Endothelial cell of umbilical vein (primary cell): Measurements from ENCODE around the gene RANBP3L. TPM values are rescaled to one million over a fixed set of nuclear protein-coding genes. Genes with fewer than 3 reads are reported as not detected.

Experiments
- BruUV-seq: library from RNA; stranded (reverse); fragments of 400-500 nt; replicated peaks from 2 replicates; lab custom pipeline; 2021; lab: Mats Ljungman, UMichigan
- CTCF ChIA-PET: fragments of 300-600, 350-600 bp; sonication (Branson Sonifier 250); formaldehyde crosslinking; loops from one replicate; lab custom pipeline; 2021; ENCODE audit warnings: antibody characterized with exemption, inconsistent platforms; lab: Charles Lee
- POLR2A ChIA-PET: fragments of 300-600, 350-600 bp; sonication (Branson Sonifier 250); formaldehyde crosslinking; loops from one replicate; lab custom pipeline; 2021; ENCODE audit warnings: antibody characterized with exemption, inconsistent platforms; lab: Charles Lee
- DNase-seq: peaks from one replicate; pipeline ENCODE4 v3.0.0-alpha.2; 2011; ENCODE audit warnings: low read depth, low spot score
- FAIRE-seq: peaks from 2 replicates; lab custom pipeline; 2011; peaks lifted over from hg19 to GRCh38; lab: Jason Lieb, UNC
- H2AFZ ChIP-seq: 2 replicates; pipeline ENCODE4 v1.6.0; 2012; ENCODE audit warnings: low read depth, low read length, control low read depth, inconsistent platforms
- H3K27ac ChIP-seq: 2 replicates; pipeline ENCODE4 v1.5.1; 2011; ENCODE audit warnings: low read depth, mild to moderate bottlenecking, control low read depth, low read length, moderate library complexity; ENCODE audit not compliant: insufficient read depth
- H3K27me3 ChIP-seq, 2 experiments: 2 replicates each; pipeline versions ENCODE4 v1.6.0 to v1.6.1; 2011; ENCODE audit warnings: low read length in 2 of 2, mixed read lengths in 1 of 2; ENCODE audit not compliant: control insufficient read depth in 2 of 2, insufficient read depth in 2 of 2
- H3K36me3 ChIP-seq, 2 experiments: 2 replicates in 1 of 2; 3 replicates in 1 of 2; pipeline ENCODE4 v1.5.1; 2011; ENCODE audit warnings: low read length in 2 of 2, mild to moderate bottlenecking in 1 of 2, moderate library complexity in 1 of 2; ENCODE audit not compliant: control insufficient read depth in 2 of 2, insufficient read depth in 2 of 2; ENCODE audit errors: extremely low read depth in 1 of 2
- H3K4me1 ChIP-seq: 3 replicates; pipeline ENCODE4 v1.5.1; 2011; ENCODE audit warnings: mild to moderate bottlenecking, low read length; ENCODE audit not compliant: control insufficient read depth, insufficient read depth; ENCODE audit errors: extremely low read depth
- H3K4me2 ChIP-seq: 2 replicates; pipeline ENCODE4 v1.6.1; 2011; ENCODE audit warnings: low read length, control low read depth, mixed read lengths; ENCODE audit not compliant: insufficient read depth
- H3K4me3 ChIP-seq, 3 experiments: fragments of 200-600 bp in 1 of 3; sonication (generic), shearing (Covaris generic) in 1 of 3; replicated peaks in 1 of 3; 2 replicates each; pipeline ENCODE4 v1.5.1; 2011 to 2016; ENCODE audit warnings: control low read depth in 3 of 3, low read length in 3 of 3, mild to moderate bottlenecking in 2 of 3, inconsistent platforms in 1 of 3, low read depth in 1 of 3, moderate library complexity in 1 of 3; ENCODE audit not compliant: insufficient read depth in 1 of 3
- H3K79me2 ChIP-seq: 2 replicates; pipeline ENCODE4 v1.6.0; 2012; ENCODE audit warnings: low read length, inconsistent platforms; ENCODE audit not compliant: control insufficient read depth, insufficient read depth
- H3K9ac ChIP-seq: replicated peaks from 2 replicates; pipeline ENCODE3; 2011; ENCODE audit warnings: low read length, control low read depth; ENCODE audit not compliant: insufficient read depth; ENCODE audit errors: extremely low read depth
- H3K9me1 ChIP-seq: replicated peaks from 3 replicates; pipeline ENCODE4 v1.6.0; 2011; ENCODE audit warnings: mild to moderate bottlenecking, low read length; ENCODE audit not compliant: control insufficient read depth, insufficient read depth; ENCODE audit errors: extremely low read depth
- H3K9me3 ChIP-seq: replicated peaks from 2 replicates; pipeline ENCODE4 v1.5.1; 2012; ENCODE audit warnings: low read length, inconsistent platforms; ENCODE audit not compliant: control insufficient read depth, insufficient read depth
- H4K20me1 ChIP-seq: replicated peaks from 2 replicates; pipeline ENCODE3; 2011; ENCODE audit warnings: mild to moderate bottlenecking, low read length; ENCODE audit not compliant: control insufficient read depth, insufficient read depth; ENCODE audit errors: extremely low read depth
- FOS ChIP-seq: IDR thresholded peaks from 2 replicates; pipeline ENCODE4 v1.6.1; 2011; ENCODE audit warnings: mild to moderate bottlenecking, low read length, moderate library complexity, borderline replicate concordance; ENCODE audit not compliant: insufficient read depth
- JUN ChIP-seq: IDR thresholded peaks from 2 replicates; pipeline ENCODE4 v1.6.1; 2011; ENCODE audit warnings: borderline replicate concordance, low read depth; ENCODE audit not compliant: insufficient read length, insufficient read depth
- MYC ChIP-seq: IDR thresholded peaks from one replicate; pipeline ENCODE4 v1.6.1; 2011; ENCODE audit warnings: mild to moderate bottlenecking, low read depth, low read length
- POLR2A ChIP-seq: IDR thresholded peaks from 2 replicates; pipeline ENCODE4 v1.6.1; 2012; ENCODE audit warnings: low read depth, mild to moderate bottlenecking, control low read depth, low read length
- POLR2AphosphoS5 ChIP-seq: IDR thresholded peaks from 2 replicates; pipeline ENCODE4 v1.6.1; 2012; ENCODE audit warnings: low read depth, mild to moderate bottlenecking, control low read depth, low read length, moderate library complexity; ENCODE audit not compliant: insufficient read depth
- dilution Hi-C: fragments of 300-500 bp; cut with MboI; formaldehyde crosslinking; loops from one replicate; pipeline ENCODE4 v1.15.0; 2019; ENCODE audit warnings: low sequenced_read_pairs; ENCODE audit not compliant: extremely low pct_ligation_motif_present
- intact Hi-C: fragments of 100-400 bp; cut with micrococcal nuclease; formaldehyde crosslinking; loops from one replicate; pipeline ENCODE4 v1.10.0; 2022
- polyA plus RNA-seq, 4 experiments: library from polyadenylated mRNA; depleted of rRNA in 3 of 4; stranded (reverse) in 3 of 4; unstranded in 1 of 4; fragments of >200 nt; gene quantifications; 2 replicates each; pipeline versions ENCODE4 v1.2.1 to v1.2.3, GENCODE V29; 2011 to 2012; ENCODE audit warnings: missing spikeins in 1 of 4
- total RNA-seq: library from RNA; stranded (reverse); gene quantifications from 2 replicates; pipeline ENCODE4 v1.2.3, GENCODE V29; 2021
- TF ChIP-seq, protein P1 (sequence below), 2 donors: IDR thresholded peaks; 1 replicate in 1 of 2; 2 replicates in 1 of 2; pipeline ENCODE4 v1.5.1; 2011; ENCODE audit warnings: low read length in 2 of 2, mild to moderate bottlenecking in 2 of 2, moderate library complexity in 2 of 2, control low read depth in 1 of 2, inconsistent platforms in 1 of 2, low read depth in 1 of 2; ENCODE audit not compliant: insufficient read depth in 1 of 2; ENCODE audit errors: extremely low read depth in 1 of 2
- TF ChIP-seq, protein P2 (sequence below): IDR thresholded peaks from 2 replicates; pipeline ENCODE4 v1.6.1; 2011; ENCODE audit not compliant: insufficient read depth, insufficient read length

RANBP3L gene
- total and polyA plus RNA-seq, 2 donors (not counting 3 experiments of a cell fraction or from before 2014, with no cell fraction given), result not detected

DNA sequence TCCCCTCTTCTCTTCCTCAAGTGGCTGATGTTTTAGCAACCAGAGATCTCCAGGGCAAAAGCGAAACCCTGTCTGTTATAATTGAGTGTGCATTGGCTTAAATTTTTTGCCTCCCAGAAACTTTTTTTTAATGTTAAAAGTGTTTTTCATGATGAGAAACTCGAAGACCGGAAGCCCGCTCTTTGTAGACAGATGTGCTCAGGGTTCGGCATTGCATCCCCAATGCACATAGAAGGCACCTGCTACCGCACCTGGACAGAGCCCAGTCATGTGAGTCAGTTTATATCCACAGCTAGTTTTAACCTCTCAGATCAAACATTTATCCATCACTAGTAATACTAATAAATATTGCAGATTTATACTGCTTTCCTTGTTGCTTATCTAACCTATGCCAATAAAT is 40.5 kb downstream of the RANBP3L start:
- Histone ChIP-seq H3K27ac (no peak overlapping the region), H3K4me1 (no peaks in the 10 kb centered on the region), H3K9ac (no peak overlapping the region), H3K27me3 (peaks cover 2 to 8% of the 10 kb centered on the region in 2 experiments), H4K20me1 (no peaks in the 10 kb centered on the region), H3K79me2 (no peaks in the 10 kb centered on the region), H2AFZ (no peak overlapping the region), H3K9me3 (no peaks in the 10 kb centered on the region), H3K4me2 (no peak overlapping the region), H3K4me3 (no peak overlapping the region), H3K9me1 (no peaks in the 10 kb centered on the region), H3K36me3 (no peaks in the 10 kb centered on the region)
- no TSS peak for BruUV-seq
- intact Hi-C loops, result loop anchor here (10.0 kb wide), 1 partner anchor 144 kb away; no protein-coding TSS in a partner anchor
- TF ChIP-seq JUN, result no peak
- no peak for TF ChIP-seq POLR2A
- no peak for TF ChIP-seq FOS
- TF ChIP-seq, protein P1, sequence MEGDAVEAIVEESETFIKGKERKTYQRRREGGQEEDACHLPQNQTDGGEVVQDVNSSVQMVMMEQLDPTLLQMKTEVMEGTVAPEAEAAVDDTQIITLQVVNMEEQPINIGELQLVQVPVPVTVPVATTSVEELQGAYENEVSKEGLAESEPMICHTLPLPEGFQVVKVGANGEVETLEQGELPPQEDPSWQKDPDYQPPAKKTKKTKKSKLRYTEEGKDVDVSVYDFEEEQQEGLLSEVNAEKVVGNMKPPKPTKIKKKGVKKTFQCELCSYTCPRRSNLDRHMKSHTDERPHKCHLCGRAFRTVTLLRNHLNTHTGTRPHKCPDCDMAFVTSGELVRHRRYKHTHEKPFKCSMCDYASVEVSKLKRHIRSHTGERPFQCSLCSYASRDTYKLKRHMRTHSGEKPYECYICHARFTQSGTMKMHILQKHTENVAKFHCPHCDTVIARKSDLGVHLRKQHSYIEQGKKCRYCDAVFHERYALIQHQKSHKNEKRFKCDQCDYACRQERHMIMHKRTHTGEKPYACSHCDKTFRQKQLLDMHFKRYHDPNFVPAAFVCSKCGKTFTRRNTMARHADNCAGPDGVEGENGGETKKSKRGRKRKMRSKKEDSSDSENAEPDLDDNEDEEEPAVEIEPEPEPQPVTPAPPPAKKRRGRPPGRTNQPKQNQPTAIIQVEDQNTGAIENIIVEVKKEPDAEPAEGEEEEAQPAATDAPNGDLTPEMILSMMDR (IDR thresholded peaks at IDR 0.05; ENCODE audit: extremely low read depth in 1 of 2, insufficient read depth in 1 of 2, low read depth in 1 of 2, low read length in 2 of 2), result no peak
- FAIRE-seq (no peak), DNase-seq (no peak)
- dilution Hi-C loops, result no loop called here
- ChIA-PET CTCF (interaction anchor here (1.3 to 1.4 kb wide), 3 partner anchors 9 to 432 kb away, joined by 3 to 5 read pairs (median 5); no protein-coding TSS in a partner anchor), POLR2A (no interaction called here)

DNA sequence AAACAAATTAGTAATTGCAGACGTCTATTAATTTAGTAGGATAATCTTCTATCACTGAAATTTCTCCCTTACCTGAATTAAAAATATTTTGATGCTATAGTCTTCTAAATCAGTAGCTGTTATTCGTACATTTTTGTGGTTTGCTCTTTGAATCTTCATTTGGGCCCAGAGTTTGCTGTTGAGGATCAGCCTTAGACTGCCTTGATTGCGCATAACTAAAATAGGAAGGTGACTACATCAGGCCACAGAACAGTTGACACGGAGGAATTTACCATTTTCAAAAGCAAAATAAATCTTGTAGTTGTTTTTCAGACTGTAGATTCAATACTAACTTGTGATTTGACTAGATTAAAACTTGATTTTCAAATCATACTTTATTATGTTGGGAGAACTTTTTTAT is 48.1 kb downstream of the RANBP3L start:
- Histone ChIP-seq H3K9me1 (no peaks in the 10 kb centered on the region), H3K9ac (no peak overlapping the region), H3K4me3 (no peak overlapping the region), H3K9me3 (no peaks in the 10 kb centered on the region), H4K20me1 (no peaks in the 10 kb centered on the region), H3K4me2 (no peak overlapping the region), H3K36me3 (no peaks in the 10 kb centered on the region), H3K79me2 (no peaks in the 10 kb centered on the region), H3K27ac (no peak overlapping the region), H3K4me1 (no peaks in the 10 kb centered on the region), H2AFZ (no peak overlapping the region), H3K27me3 (peaks cover 0 to under 1% of the 10 kb centered on the region in 2 experiments)
- no peak for DNase-seq
- intact Hi-C loops (no loop called here), dilution Hi-C loops (no loop called here)
- BruUV-seq, result no TSS peak
- CTCF ChIA-PET, result interaction anchor here (1.8 to 2.7 kb wide), 2 partner anchors 12 to 24 kb away, joined by 5 to 9 read pairs; partner anchors contain the start of gene NADK2
- POLR2A ChIA-PET, result no interaction called here
- TF ChIP-seq, protein P1 (IDR thresholded peaks at IDR 0.05; ENCODE audit: extremely low read depth in 1 of 2, insufficient read depth in 1 of 2, low read depth in 1 of 2, low read length in 2 of 2), result no peak
- no peak for TF ChIP-seq MYC
- TF ChIP-seq POLR2AphosphoS5, result no peak
- TF ChIP-seq, protein P2, sequence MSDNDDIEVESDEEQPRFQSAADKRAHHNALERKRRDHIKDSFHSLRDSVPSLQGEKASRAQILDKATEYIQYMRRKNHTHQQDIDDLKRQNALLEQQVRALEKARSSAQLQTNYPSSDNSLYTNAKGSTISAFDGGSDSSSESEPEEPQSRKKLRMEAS, result no peak
- no peak for FAIRE-seq
